GM23338 (cell line): ENCODE measurements around the gene C11orf16. TPM values are rescaled to one million over a fixed set of nuclear protein-coding genes. Genes with fewer than 3 reads are reported as not detected.

ENCODE experiments used
- ATAC-seq: fragments of 200-7000 bp; cut with Tn5 transposase; 3 replicates; pipeline ENCODE4 v1.9.1; 2020
- DNase-seq: peaks from one replicate; pipeline ENCODE4 v3.0.0-alpha.2; 2015; ENCODE audit warnings: low spot score
- H2AFZ ChIP-seq: fragments of 200-600 bp; sonication (generic); 2 replicates; pipeline ENCODE4 v1.8.0; 2016; ENCODE audit warnings: antibody characterized with exemption, mild to moderate bottlenecking, moderate library complexity
- H3F3A ChIP-seq: fragments of 200-600 bp; sonication (generic); replicated peaks from 2 replicates; pipeline ENCODE4 v1.8.0; 2017; ENCODE audit warnings: antibody characterized with exemption, mixed run types, low read depth
- H3K27ac ChIP-seq: fragments of 200-600 bp; sonication (generic); 2 replicates; pipeline ENCODE4 v1.6.1; 2016; ENCODE audit warnings: low read depth
- H3K27me3 ChIP-seq: fragments of 200-600 bp; sonication (generic); 2 replicates; pipeline ENCODE4 v1.8.0; 2016; ENCODE audit warnings: mild to moderate bottlenecking, mixed run types, moderate library complexity; ENCODE audit not compliant: insufficient read depth
- H3K36me3 ChIP-seq: fragments of 200-600 bp; sonication (generic); 2 replicates; pipeline ENCODE4 v1.8.0; 2016; ENCODE audit warnings: mild to moderate bottlenecking; ENCODE audit not compliant: insufficient read depth
- H3K4me1 ChIP-seq: fragments of 200-600 bp; sonication (generic); 2 replicates; pipeline ENCODE4 v1.8.0; 2016; ENCODE audit warnings: mild to moderate bottlenecking, moderate library complexity; ENCODE audit not compliant: insufficient read depth
- H3K4me2 ChIP-seq: fragments of 200-600 bp; sonication (generic); 2 replicates; pipeline ENCODE4 v1.7.1; 2017; ENCODE audit warnings: mixed run types
- H3K4me3 ChIP-seq: fragments of 200-600 bp; sonication (generic); 2 replicates; pipeline ENCODE4 v1.6.1; 2016; ENCODE audit warnings: mixed run types
- H3K79me2 ChIP-seq: fragments of 200-600 bp; sonication (generic); replicated peaks from 2 replicates; pipeline ENCODE4 v1.8.0; 2017; ENCODE audit warnings: mild to moderate bottlenecking; ENCODE audit not compliant: insufficient read depth
- H3K9me2 ChIP-seq: fragments of 200-600 bp; sonication (generic); 2 replicates; pipeline ENCODE4 v1.8.0; 2017; ENCODE audit not compliant: insufficient read depth
- H4K20me1 ChIP-seq: fragments of 200-600 bp; sonication (generic); replicated peaks from 2 replicates; pipeline ENCODE4 v1.8.0; 2017; ENCODE audit warnings: mild to moderate bottlenecking; ENCODE audit not compliant: insufficient read depth
- H3K27ac Mint-ChIP-seq: 2 replicates; pipeline ENCODE4 v1.8.0; 2020; ENCODE audit warnings: inconsistent platforms, mild to moderate bottlenecking, moderate library complexity, mixed read lengths
- H3K27me3 Mint-ChIP-seq: 3 replicates; pipeline ENCODE4 v1.8.0; 2022; ENCODE audit warnings: low read depth, mild to moderate bottlenecking, moderate library complexity, mixed read lengths, inconsistent platforms; ENCODE audit not compliant: insufficient read depth, poor library complexity
- H3K36me3 Mint-ChIP-seq: 3 replicates; pipeline ENCODE4 v1.8.0; 2021; ENCODE audit warnings: low read depth, mild to moderate bottlenecking, inconsistent platforms, moderate library complexity, mixed read lengths
- H3K4me1 Mint-ChIP-seq: 3 replicates; pipeline ENCODE4 v1.8.0; 2020; ENCODE audit warnings: mild to moderate bottlenecking, inconsistent platforms, mixed read lengths
- H3K4me3 Mint-ChIP-seq: 3 replicates; pipeline ENCODE4 v1.8.0; 2021; ENCODE audit warnings: moderate library complexity, mild to moderate bottlenecking, inconsistent platforms, mixed read lengths
- H3K9me3 Mint-ChIP-seq: 3 replicates; pipeline ENCODE4 v1.8.0; 2020; ENCODE audit warnings: moderate library complexity, mild to moderate bottlenecking, inconsistent platforms, mixed read lengths
- CREB1 ChIP-seq: fragments of 250-450 bp; sonication (Bioruptor Pico); IDR thresholded peaks from 2 replicates; pipeline ENCODE4 v1.5.0; 2020; ENCODE audit warnings: low read depth, mild to moderate bottlenecking, moderate library complexity
- CTCF ChIP-seq, 2 experiments: fragments of 200-600 bp in 1 of 2; sonication (generic) in 1 of 2; conservative IDR thresholded peaks; 2 replicates each; pipeline versions ENCODE4 v1.5.1 to v1.6.1; 2016 to 2017; ENCODE audit warnings: antibody characterized with exemption in 2 of 2, low read depth in 2 of 2, mild to moderate bottlenecking in 2 of 2, moderate library complexity in 1 of 2
- ETS1 ChIP-seq: IDR thresholded peaks from 2 replicates; pipeline ENCODE4 v1.6.1; 2016; ENCODE audit warnings: antibody characterized with exemption
- EZH2 ChIP-seq: fragments of 200-600 bp; sonication (generic); IDR thresholded peaks from one replicate; pipeline ENCODE4 v1.8.0; 2017; ENCODE audit warnings: antibody characterized with exemption, mild to moderate bottlenecking, low read depth; ENCODE audit not compliant: unreplicated experiment
- EZH2phosphoT487 ChIP-seq: fragments of 200-600 bp; sonication (generic); IDR thresholded peaks from one replicate; pipeline ENCODE4 v1.8.1; 2018; ENCODE audit warnings: antibody characterized with exemption; ENCODE audit not compliant: unreplicated experiment
- JUNB ChIP-seq: IDR thresholded peaks from one replicate; pipeline ENCODE4 v1.6.1; 2016; ENCODE audit warnings: antibody characterized with exemption; ENCODE audit not compliant: unreplicated experiment
- NANOG ChIP-seq: IDR thresholded peaks from 2 replicates; pipeline ENCODE4 v1.6.1; 2016; ENCODE audit warnings: antibody characterized with exemption, borderline replicate concordance
- POLR2AphosphoS5 ChIP-seq: IDR thresholded peaks from 2 replicates; pipeline ENCODE4 v1.6.1; 2016; ENCODE audit warnings: antibody characterized with exemption, low read depth
- REST ChIP-seq: IDR thresholded peaks from one replicate; pipeline ENCODE4 v1.6.1; 2018; ENCODE audit warnings: antibody characterized with exemption; ENCODE audit not compliant: unreplicated experiment
- STAT1 ChIP-seq: IDR thresholded peaks from one replicate; pipeline ENCODE4 v1.6.1; 2016; ENCODE audit warnings: antibody characterized with exemption; ENCODE audit not compliant: unreplicated experiment
- ZNF114 ChIP-seq: fragments of 250-450 bp; sonication (Bioruptor Pico); IDR thresholded peaks from 2 replicates; pipeline ENCODE4 v1.5.0; 2020; ENCODE audit warnings: mild to moderate bottlenecking, moderate library complexity
- ZNF331 ChIP-seq: fragments of 250-450 bp; sonication (Bioruptor Pico); IDR thresholded peaks from 2 replicates; pipeline ENCODE4 v1.5.0; 2020; ENCODE audit warnings: low read depth, mild to moderate bottlenecking, moderate library complexity
- ZNF462 ChIP-seq: fragments of 250-450 bp; sonication (Bioruptor Pico); IDR thresholded peaks from 2 replicates; pipeline ENCODE4 v1.5.0; 2020; ENCODE audit warnings: mild to moderate bottlenecking, moderate library complexity
- polyA plus RNA-seq: library from polyadenylated mRNA; unstranded; fragments of >200 nt; fragmentation: Nextera tagmentation; extraction: Ambion mirVana; gene quantifications from 2 replicates; pipeline ENCODE4 v1.2.1, GENCODE V29; 2016
- total RNA-seq: library from RNA; depleted of rRNA; stranded (reverse); fragments of >200 nt; shearing (Covaris generic); gene quantifications from 2 replicates; pipeline ENCODE4 v1.2.3, GENCODE V29; 2014

C11orf16 gene
- total and polyA plus RNA-seq, 2 experiments from 2014 or later: not detected

- Mint-ChIP-seq H3K36me3 (peaks cover 5% of the 10 kb centered on the region; the same call in 2 of the 3 replicates), H3K27ac (no peak overlapping the region), H3K27me3 (no peaks in the 10 kb centered on the region), H3K4me3 (no peak overlapping the region), H3K9me3 (peaks cover 5% of the 10 kb centered on the region), H3K4me1 (peaks cover 3% of the 10 kb centered on the region; the same call in 2 of the 3 replicates)
- no peak for TF ChIP-seq ZNF331 (CRISPR knock-in tag)
- TF ChIP-seq STAT1: no peak
- TF ChIP-seq EZH2: no peak
- TF ChIP-seq EZH2phosphoT487: no peak
- no peak for TF ChIP-seq NANOG
- no peak for TF ChIP-seq REST
- no peak for TF ChIP-seq CTCF (conservative IDR thresholded peaks at IDR 0.05; ENCODE audit: low read depth in 2 of 2)
- no peak for TF ChIP-seq CREB1 (CRISPR knock-in tag)
- TF ChIP-seq ETS1: no peak
- TF ChIP-seq ZNF114 (CRISPR knock-in tag): no peak
- no peak for TF ChIP-seq ZNF462 (CRISPR knock-in tag)
- TF ChIP-seq JUNB: no peak
- TF ChIP-seq POLR2AphosphoS5: no peak
- no peaks in the 10 kb centered on the region for H3K4me1 ChIP-seq
- no peak overlapping the region for H3K4me3 ChIP-seq
- H3K27me3 ChIP-seq: no peaks in the 10 kb centered on the region
- ATAC-seq: no peak
- H3K4me2 ChIP-seq: no peak overlapping the region
- no peak overlapping the region for H2AFZ ChIP-seq
- no peaks in the 10 kb centered on the region for H3K9me2 ChIP-seq
- H3F3A ChIP-seq: no peaks in the 10 kb centered on the region
- H3K27ac ChIP-seq: no peak overlapping the region
- H3K36me3 ChIP-seq: no peaks in the 10 kb centered on the region
- no peaks in the 10 kb centered on the region for H4K20me1 ChIP-seq
- no peaks in the 10 kb centered on the region for H3K79me2 ChIP-seq
- no peak for DNase-seq
Observed at GRCh38 chr11:8971924-8972316, 39.2 kb upstream of the C11orf16 start.
